Lower leg skin (tissue), 3 donors: ENCODE results near the gene SPNS2.

ENCODE experiments used
- POLR2A ChIP-seq, 2 donors: fragments of 450-650 bp; IDR thresholded peaks; one replicate each; pipeline ENCODE4 v1.6.1; 2016 to 2017; ENCODE audit warnings: antibody characterized with exemption in 2 of 2, mild to moderate bottlenecking in 1 of 2, moderate library complexity in 1 of 2
- TF ChIP-seq, protein P1 (sequence below), 3 donors: fragments of 450-650 bp; IDR thresholded peaks; one replicate each; pipeline ENCODE4 v1.5.1; 2016; ENCODE audit warnings: antibody characterized with exemption in 3 of 3, mild to moderate bottlenecking in 3 of 3, moderate library complexity in 2 of 3

DNA sequence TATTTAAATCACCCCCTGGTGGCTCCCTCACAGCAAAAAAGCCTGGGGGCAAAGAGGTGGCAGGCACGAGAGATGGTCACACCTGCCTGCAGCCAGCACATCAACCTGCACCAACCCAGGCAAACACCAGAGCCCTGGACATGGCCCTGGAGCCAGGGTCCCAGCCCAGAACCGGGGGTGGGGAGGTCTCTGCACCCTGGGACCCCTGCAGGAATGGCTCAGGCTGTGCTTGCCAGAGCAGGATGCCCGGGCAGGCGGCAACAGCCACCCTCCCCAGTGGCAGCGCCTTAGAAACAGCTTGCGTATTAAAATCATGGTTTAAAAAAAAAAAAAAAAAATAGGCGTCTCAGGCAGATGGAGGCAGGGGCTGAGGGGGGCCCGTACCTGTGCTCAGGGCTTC, 40.3 kb downstream of the SPNS2 start:
- TF ChIP-seq, protein P1, sequence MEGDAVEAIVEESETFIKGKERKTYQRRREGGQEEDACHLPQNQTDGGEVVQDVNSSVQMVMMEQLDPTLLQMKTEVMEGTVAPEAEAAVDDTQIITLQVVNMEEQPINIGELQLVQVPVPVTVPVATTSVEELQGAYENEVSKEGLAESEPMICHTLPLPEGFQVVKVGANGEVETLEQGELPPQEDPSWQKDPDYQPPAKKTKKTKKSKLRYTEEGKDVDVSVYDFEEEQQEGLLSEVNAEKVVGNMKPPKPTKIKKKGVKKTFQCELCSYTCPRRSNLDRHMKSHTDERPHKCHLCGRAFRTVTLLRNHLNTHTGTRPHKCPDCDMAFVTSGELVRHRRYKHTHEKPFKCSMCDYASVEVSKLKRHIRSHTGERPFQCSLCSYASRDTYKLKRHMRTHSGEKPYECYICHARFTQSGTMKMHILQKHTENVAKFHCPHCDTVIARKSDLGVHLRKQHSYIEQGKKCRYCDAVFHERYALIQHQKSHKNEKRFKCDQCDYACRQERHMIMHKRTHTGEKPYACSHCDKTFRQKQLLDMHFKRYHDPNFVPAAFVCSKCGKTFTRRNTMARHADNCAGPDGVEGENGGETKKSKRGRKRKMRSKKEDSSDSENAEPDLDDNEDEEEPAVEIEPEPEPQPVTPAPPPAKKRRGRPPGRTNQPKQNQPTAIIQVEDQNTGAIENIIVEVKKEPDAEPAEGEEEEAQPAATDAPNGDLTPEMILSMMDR (IDR thresholded peaks at IDR 0.05) = no peak
- no peak for TF ChIP-seq POLR2A (IDR thresholded peaks at IDR 0.05)
